ENCODE data around the gene CNIH4. TPM values are rescaled to one million over a fixed set of nuclear protein-coding genes. Genes with fewer than 3 reads are reported as not detected.

The CNIH4 gene
- total and polyA plus RNA-seq, 10 of the 15 experiments (the other 5 are each of a cell fraction or from before 2014, with no cell fraction given): 23.2 to 173 (median 51.4) TPM

- no peak for TF ChIP-seq EGR1 (IDR thresholded peaks at IDR 0.05; ENCODE audit: borderline replicate concordance in 1 of 2, low read depth in 2 of 2, low read length in 2 of 2)
- TF ChIP-seq NR2C1 (IDR thresholded peaks at IDR 0.05): no peak
- TF ChIP-seq KDM1A (IDR thresholded peaks at IDR 0.05; ENCODE audit: borderline replicate concordance): no peak
- TF ChIP-seq MYB (IDR thresholded peaks at IDR 0.05; ENCODE audit: borderline replicate concordance, low read depth, low read length): no peak
- TF ChIP-seq BMI1 (IDR thresholded peaks at IDR 0.05; ENCODE audit: borderline replicate concordance): no peak
- peak; percentile 67 for TF ChIP-seq CREM (IDR thresholded peaks at IDR 0.05; ENCODE audit: low read depth)
- no peak for TF ChIP-seq RBBP5 (conservative IDR thresholded peaks at IDR 0.05)
- no peak for TF ChIP-seq MYC (IDR thresholded peaks at IDR 0.05; ENCODE audit: insufficient read depth, insufficient read length, insufficient replicate concordance, low read length, severe bottlenecking)
- TF ChIP-seq ETV6 (conservative IDR thresholded peaks at IDR 0.05 in 1 of 2, IDR thresholded peaks at IDR 0.05 in 1 of 2; ENCODE audit: borderline replicate concordance in 1 of 2, low read depth in 1 of 2): 0 out of 4 replicates have a peak, but pooled peaks of 1 of the 2 experiments have one; percentile 18
- TF ChIP-seq SRF (IDR thresholded peaks at IDR 0.05; ENCODE audit: low read depth in 2 of 2, low read length in 2 of 2): no peak
- TF ChIP-seq E4F1 (IDR thresholded peaks at IDR 0.05; ENCODE audit: borderline replicate concordance, partially characterized antibody): no peak
- TF ChIP-seq POLR2AphosphoS2 (IDR thresholded peaks at IDR 0.05; ENCODE audit: low read depth, low read length): no peak
- no peak for TF ChIP-seq CEBPZ (IDR thresholded peaks at IDR 0.05; ENCODE audit: low read depth, low read length)
- TF ChIP-seq LARP7 (IDR thresholded peaks at IDR 0.05): no peak
- TF ChIP-seq CEBPB (IDR thresholded peaks at IDR 0.05; ENCODE audit: borderline replicate concordance in 1 of 2, low read depth in 2 of 2, low read length in 2 of 2): no peak
- TF ChIP-seq PML (IDR thresholded peaks at IDR 0.05; ENCODE audit: low read length): 0 out of 2 replicates have a peak, but pooled peaks have one; percentile 0
- no peak for TF ChIP-seq CHD4 (IDR thresholded peaks at IDR 0.05)
- peak; percentile 18; the same call in 1 of the 2 replicates for TF ChIP-seq TCF7 (IDR thresholded peaks at IDR 0.05; ENCODE audit: borderline replicate concordance)
- peak; percentile 68 for TF ChIP-seq JUNB (IDR thresholded peaks at IDR 0.05)
- TF ChIP-seq FOXM1 (IDR thresholded peaks at IDR 0.05; ENCODE audit: low read depth, low read length): no peak
- TF ChIP-seq IRF3 (IDR thresholded peaks at IDR 0.05): no peak
- TF ChIP-seq FOS (IDR thresholded peaks at IDR 0.05; ENCODE audit: borderline replicate concordance, extremely low read depth, insufficient read length): no peak
These were observed 22.5 kb upstream of the CNIH4 start (continued) for GRCh38 chr1:224333939-224334786.
